T-helper 2 cell treated with Interferon-gamma antibody and Interleukin-4, amounts not matched to agents 100 ng/mL and 5 ng/mL, for 36 hours (primary cell): ENCODE results near the gene COX15. TPM values are rescaled to one million over a fixed set of nuclear protein-coding genes. Genes with fewer than 3 reads are reported as not detected.
"Not testable (repeated sequence)": the region's sequence is repeated elsewhere in the genome, so short reads cannot be mapped to it uniquely, and the experiment has no call there.

Source experiments
- intact Hi-C: fragments of 100-400 bp; cut with micrococcal nuclease; formaldehyde crosslinking; loops from one replicate; pipeline ENCODE4 v1.15.1; 2023
- total RNA-seq: library from RNA; stranded (reverse); gene quantifications from 2 replicates; pipeline ENCODE4 v1.2.3, GENCODE V29; 2022

Gene COX15
- 38.3 and 40.6 TPM in 2 replicates for total RNA-seq

- intact Hi-C loops = loop anchor here (1.0 to 5.0 kb wide), 5 partner anchors 112 to 1597 kb away; partner anchors contain the start of genes DNMBP, GOT1, HPS1 and R3HCC1L
These were observed at the start of gene COX15, which contains the start of gene CUTC for GRCh38 chr10:99732033-99732842. COX15 (minus strand) TSS chr10:99732127; CDS start chr10:99732049, 78 bp downstream. CUTC (plus strand) TSS chr10:99732234; CDS start chr10:99732349, 115 bp downstream.

GRCh38 chr10:99779335-99779734 lies 47.4 kb upstream of the COX15 start:
- intact Hi-C loops = no loop called here

- intact Hi-C loops = no loop called here
These were observed 46.2 kb upstream of the COX15 start for GRCh38 chr10:99777918-99778714.

DNA sequence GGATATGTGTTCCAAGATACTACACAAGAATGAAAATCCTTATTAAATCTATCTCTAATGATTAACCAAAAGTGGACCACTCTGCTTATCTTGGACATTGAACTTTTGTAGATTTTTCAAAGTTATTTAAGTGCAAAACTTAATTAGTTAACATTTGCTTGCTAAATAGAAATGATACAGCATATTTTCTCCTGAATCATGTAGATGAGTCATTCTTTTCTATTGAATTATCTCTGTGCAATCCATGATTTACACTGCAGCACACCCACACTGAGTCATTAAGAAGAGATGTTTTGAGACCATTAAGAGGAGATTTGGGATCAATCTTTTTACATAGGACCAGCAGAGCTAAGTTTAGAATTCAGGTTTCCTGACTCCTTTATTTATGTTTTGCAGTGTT lies 43.9 kb upstream of the COX15 start:
- intact Hi-C loops = no loop called here

- intact Hi-C loops = no loop called here
These were observed 38.6 kb upstream of the COX15 start for GRCh38 chr10:99770408-99771045.

DNA sequence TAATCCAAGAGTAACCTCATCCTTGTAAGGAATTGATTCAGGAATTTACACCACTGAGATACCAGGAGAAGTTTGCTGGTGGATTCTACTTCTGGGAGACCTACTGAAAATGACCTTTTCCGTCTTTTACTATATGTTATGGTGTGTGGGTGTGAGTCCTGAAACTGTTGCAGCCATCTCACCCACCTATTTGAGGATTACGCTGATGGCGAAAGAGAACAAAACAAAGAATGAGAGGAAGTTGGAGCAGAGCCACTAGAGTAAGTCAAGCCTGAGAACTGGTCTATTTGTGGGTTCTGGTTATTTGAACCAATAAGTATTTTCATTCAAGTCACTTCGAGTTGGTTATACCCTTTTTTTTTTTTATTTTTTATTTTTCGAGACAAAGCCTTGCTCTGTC lies 37.8 kb upstream of the COX15 start:
- intact Hi-C loops = no loop called here

DNA sequence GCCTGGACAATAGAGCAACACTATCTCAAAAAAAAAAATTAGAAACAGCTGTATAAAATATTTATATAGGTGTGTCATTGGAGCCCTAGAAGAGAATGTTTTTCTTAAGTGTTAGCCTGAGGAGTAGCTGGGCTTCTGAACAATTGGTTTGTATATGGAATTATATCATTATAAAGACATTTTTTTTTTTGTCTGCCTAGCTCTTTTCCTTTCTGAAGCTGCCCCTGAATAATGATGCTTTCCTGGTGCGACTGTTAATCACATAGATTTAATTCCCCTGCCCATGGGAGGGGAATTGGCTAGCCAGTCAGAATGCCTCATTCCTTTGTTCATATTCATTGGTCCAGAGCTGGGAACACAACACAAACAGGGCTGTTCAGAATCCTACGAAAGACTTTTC lies 36.6 kb upstream of the COX15 start:
- intact Hi-C loops = no loop called here

DNA sequence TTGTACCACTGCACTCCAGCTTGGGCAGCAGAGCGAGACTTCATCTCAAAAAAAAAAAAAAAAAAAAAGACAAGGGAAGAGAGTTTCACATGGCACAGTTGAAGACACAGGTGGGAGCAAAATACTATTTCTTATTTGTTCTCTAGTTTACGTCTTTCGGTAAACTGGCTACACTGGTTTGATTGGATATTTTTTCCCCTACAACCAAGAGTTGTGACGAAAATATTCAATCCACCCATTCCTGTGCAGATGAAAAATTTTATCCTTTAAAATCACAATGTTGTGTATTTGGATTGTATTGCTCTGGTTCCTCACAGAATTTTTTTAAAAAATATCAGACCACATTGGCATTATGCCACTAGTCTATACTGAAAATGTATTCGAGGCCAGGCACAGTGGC lies 36.0 kb upstream of the COX15 start:
- intact Hi-C loops = no loop called here

DNA sequence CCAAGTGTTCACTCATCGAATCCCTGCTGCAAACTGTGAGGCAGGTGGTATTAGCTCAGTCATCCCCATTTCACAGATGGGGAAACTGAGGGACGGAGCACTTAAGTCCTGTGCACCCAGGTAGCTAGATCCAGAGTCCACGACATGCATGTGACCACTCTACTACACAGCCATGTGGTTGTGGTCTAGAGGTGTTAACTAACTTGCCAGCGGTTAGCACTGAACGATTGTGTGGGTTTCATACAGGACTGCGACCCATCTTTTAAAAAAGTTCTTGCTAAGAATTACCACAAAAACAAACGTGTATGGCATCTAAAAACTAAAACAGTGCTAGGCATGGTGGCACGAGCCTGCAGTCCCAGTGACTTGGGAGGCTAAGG lies 34.4 kb upstream of the COX15 start:
- intact Hi-C loops = no loop called here

GRCh38 chr10:99765672-99766301 lies 33.9 kb upstream of the COX15 start:
- intact Hi-C loops = no loop called here

- intact Hi-C loops = no loop called here
These were observed 29.4 kb upstream of the COX15 start for GRCh38 chr10:99761365-99761764.

DNA sequence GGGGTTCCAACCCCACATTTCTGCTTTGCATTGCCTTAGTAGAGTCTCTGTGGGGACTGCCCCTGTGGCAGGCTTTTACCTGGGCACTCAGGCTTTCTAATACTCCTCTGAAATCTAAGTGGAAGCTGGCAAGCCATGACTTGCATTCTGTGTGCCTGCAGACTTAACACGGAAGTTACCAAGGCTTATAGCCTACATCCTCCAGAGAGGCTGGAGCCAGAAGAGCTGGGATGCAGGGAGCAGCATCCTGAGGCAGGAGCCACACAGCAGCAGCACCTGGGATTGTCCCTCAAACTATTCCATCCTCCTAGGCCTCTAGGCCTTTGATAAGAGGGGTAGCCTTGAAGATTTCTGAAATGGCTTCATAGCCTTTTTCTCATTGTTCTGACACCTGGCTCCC lies 28.4 kb upstream of the COX15 start:
- intact Hi-C loops = no loop called here

GRCh38 chr10:99758211-99758891 lies 26.4 kb upstream of the COX15 start:
- intact Hi-C loops = no loop called here

DNA sequence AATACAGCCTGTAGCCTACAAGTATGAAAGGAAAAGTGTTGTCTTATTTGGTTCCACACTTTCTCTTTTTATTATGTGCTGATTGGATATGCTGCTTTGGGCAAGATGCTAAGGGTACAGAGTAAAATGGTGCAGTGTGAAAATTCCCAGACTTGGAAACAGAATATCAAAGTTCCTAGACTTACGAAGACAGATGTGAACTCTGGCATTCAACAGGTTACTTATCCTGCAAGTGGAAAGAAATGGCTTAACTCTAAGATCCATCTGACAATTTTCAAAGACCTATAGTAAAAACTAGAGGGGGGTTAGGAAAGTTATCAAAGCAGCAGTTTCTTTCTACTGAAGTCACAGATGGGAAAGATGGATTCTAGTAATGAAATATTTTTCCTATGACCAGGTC lies 24.2 kb upstream of the COX15 start:
- intact Hi-C loops = no loop called here

DNA sequence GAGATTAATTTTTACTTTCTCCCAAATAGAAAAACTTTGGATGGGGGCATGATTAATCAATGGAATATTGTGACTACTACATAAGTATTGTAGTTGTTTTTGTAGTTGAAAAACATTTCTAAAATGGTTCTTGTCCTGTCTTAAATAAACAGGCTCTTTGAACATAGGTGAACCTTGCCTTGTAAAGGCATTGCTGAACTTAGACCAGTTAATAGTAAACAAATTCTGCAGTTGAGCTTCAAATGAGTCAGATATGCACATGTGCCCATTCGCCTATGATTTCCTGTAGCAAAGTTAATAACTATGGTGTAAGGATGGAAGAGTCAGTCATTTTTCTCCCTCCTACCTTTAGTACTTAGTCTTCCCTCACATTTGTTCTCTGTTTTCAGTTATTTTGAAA lies 22.7 kb upstream of the COX15 start:
- intact Hi-C loops = no loop called here

GRCh38 chr10:99750641-99751040 lies 18.7 kb upstream of the COX15 start:
- intact Hi-C loops = no loop called here

DNA sequence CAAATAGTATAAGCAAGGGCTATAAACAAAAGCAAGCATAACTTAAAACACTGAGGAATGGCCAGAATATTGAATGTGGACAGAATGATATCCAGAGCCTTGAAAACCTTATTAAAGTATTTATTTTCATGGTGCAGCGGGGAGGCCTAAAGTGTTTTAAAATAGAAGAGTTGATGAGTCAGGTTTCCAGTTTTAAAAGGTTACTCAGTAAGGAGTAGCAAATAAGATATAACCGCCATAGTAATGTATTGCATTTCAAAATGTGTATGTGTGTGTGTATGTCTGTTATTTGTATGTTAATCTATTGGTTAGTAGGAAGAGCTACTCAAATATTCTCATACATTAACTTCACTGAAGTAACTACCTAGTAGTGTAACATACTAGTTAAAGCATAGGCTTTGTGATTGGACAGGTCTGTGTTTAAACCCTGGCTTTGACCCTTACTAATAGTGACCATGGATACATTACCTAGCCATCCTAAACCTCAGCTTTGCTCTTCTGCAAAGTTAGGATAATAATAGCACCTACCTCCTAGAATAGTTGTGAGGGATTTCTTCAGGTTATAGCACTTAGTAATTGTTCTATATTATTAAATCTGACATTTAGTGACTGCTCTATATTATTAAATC lies 17.0 kb upstream of the COX15 start:
- intact Hi-C loops = no loop called here

DNA sequence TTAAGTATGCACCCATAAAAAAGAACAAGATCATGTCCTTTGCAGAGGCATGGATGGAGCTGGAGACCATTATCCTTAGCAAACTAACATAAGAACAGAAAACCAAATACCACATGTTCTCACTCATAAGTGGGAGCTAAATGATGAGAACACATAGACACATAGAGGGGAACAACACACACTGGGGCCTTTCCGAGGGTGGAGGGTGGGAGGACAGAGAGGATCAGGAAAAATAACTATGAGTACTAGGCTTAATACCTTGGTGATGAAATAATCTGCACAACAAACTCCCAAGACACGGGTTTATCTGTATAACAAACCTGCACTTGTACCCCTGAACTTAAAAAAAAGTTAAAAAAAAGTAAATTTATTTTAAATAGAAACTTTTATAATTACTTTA lies 14.2 kb upstream of the COX15 start:
- intact Hi-C loops = not testable (repeated sequence)

- intact Hi-C loops = no loop called here
These were observed 11.9 kb upstream of the COX15 start for GRCh38 chr10:99743841-99744240.

DNA sequence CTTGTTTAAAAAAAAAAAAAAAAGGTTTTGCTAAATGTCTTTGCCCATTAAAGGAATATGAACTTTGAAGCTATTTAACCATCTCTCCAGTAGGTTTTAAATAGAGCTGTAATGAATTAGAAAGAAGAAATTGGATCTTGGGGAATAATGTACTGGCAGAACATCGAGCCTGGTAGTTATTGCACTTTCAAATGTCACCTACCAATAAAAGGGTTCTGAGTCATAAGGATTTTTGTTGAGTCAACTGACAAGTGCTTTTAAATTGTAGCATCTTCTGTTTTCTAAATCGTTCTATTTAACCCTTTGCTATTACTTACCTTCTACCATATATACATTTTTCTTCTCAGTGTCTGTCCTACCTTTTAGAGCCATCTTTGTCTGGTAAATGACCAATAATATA lies 10.8 kb upstream of the COX15 start:
- intact Hi-C loops = no loop called here
